Measurements from ENCODE around the gene IGFBP6.

The IGFBP6 gene

DNA sequence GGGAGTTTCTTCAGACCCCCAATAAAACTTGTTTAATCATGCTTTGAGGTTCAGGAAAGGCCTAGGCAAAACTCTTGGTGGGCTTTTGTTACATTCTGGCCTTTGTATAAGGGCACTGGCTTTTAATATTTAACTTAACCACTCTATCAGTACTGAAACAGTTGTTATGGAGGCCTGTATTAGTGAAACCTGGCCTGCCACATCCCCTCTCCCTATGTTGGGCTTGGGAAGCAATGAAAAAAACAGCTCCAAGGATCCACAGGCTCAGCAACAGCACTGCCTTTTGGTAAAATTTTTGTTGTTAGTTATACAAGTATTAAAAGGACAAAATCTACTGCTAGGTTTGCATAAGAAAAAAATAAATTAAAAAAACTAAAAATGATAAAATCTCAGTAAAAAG, 16.5 kb downstream of the IGFBP6 start:
- no peak for DNase-seq (ENCODE audit: insufficient read length, low spot score)
- FAIRE-seq: no peak
- no peak for TF ChIP-seq CTCF (IDR thresholded peaks at IDR 0.05; ENCODE audit: insufficient read depth, missing control alignments)

- no peak for DNase-seq (ENCODE audit: insufficient read length, low spot score)
- TF ChIP-seq CTCF (IDR thresholded peaks at IDR 0.05; ENCODE audit: insufficient read depth, missing control alignments): no peak
- no peak for FAIRE-seq
Measured at GRCh38 chr12:53115112-53115890, 17.8 kb downstream of the IGFBP6 start.

- no peak for FAIRE-seq
- TF ChIP-seq CTCF (IDR thresholded peaks at IDR 0.05; ENCODE audit: insufficient read depth, missing control alignments): no peak
- DNase-seq (ENCODE audit: insufficient read length, low spot score): no peak
Measured at GRCh38 chr12:53115891-53116648, 18.6 kb downstream of the IGFBP6 start.

GRCh38 chr12:53118751-53119300, 21.4 kb downstream of the IGFBP6 start:
- FAIRE-seq (no peak), DNase-seq (ENCODE audit: insufficient read length, low spot score) (no peak)
- no peak for TF ChIP-seq CTCF (IDR thresholded peaks at IDR 0.05; ENCODE audit: insufficient read depth, missing control alignments)

- no peak for DNase-seq (ENCODE audit: insufficient read length, low spot score)
Measured at GRCh38 chr12:53120685-53121525, 23.4 kb downstream of the IGFBP6 start.

More at GRCh38 chr12:53120685-53121525, 23.4 kb downstream of the IGFBP6 start:
- FAIRE-seq: no peak
- no peak for TF ChIP-seq CTCF (IDR thresholded peaks at IDR 0.05; ENCODE audit: insufficient read depth, missing control alignments)

Measured in D721Med (cell line).